ENCODE measurements around the gene SLCO6A1.

SLCO6A1 gene

DNA sequence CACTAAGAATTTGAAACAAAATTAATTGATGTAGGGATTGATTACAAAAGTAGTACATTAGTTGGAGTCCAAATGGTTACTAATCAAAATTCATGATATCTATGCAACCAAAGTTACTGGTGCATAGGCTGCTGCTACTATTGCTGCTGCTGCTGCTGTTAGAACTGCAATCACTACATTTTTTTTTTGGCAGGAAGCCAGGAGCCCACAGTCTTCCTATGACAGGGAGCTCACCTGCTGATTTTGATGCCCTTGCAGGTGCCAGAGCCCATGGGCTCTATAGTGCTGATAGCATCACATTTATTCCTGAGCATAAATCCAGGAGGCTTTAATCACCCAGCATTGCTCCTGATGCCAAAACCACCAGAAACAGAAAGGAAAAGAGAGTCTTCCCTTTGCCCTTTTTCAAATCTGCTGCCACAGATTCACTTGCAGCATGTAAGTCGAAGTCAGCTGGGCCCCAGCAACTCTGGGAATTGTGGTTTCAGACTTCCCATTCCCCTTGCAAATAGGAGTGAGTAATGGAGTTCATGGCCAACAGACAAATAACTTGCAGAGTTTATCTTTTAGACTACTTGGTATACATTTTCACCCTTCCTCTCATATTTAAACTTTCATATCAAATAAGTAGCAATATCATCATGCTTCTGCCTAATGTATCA lies 17.6 kb downstream of the SLCO6A1 start:
- in situ Hi-C loops (cut with HindIII; ENCODE audit: low sequenced_read_pairs): no loop called here

DNA sequence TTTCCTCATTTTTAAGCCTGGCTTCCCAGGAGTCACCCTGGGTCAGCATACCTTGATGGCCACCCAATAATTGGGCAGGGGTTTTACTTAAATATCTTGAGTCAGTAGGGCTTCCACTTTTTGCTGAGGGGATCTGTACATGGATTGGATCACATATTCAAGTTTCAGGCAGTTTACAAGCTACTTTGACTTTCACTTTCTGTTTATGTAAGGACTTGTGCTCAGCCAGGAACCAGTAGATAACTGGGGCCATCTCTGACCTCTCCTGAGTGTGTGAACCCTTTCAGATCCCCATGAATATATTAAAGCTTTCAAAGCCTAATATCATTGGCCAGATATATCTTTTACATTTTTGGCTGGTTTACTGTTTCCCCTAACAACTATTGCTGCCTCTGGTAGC lies 45.1 kb downstream of the SLCO6A1 start:
- in situ Hi-C loops (cut with HindIII; ENCODE audit: low sequenced_read_pairs): no loop called here

GRCh38 chr5:102451082-102451481 lies 47.7 kb downstream of the SLCO6A1 start:
- in situ Hi-C loops (cut with HindIII; ENCODE audit: low sequenced_read_pairs): no loop called here

GRCh38 chr5:102450313-102450990 lies 48.3 kb downstream of the SLCO6A1 start:
- in situ Hi-C loops (cut with HindIII; ENCODE audit: low sequenced_read_pairs): no loop called here

DNA sequence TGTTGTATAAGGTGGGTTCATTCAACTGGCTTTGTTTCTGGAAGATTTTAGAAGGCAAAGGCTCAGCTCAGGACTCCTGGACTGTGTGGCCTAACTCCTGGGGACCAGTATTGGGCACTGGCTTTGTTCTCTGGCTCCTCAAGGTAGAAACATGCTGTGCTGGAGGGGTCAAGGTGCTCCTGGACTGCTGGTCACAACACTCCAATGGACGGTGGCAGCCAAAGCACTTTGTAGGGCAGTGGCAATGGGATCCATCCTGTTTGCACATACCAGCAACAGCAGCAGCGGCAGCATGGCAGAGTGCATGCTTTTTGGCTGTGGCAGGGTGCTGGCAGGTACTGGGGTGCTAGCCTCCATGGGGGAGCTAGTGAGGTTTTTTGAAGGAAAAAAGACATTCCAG lies 65.3 kb downstream of the SLCO6A1 start:
- in situ Hi-C loops (cut with HindIII; ENCODE audit: low sequenced_read_pairs): no loop called here

- in situ Hi-C loops (cut with HindIII; ENCODE audit: low sequenced_read_pairs): no loop called here
These were observed 77.2 kb downstream of the SLCO6A1 start for GRCh38 chr5:102421647-102422046.

DNA sequence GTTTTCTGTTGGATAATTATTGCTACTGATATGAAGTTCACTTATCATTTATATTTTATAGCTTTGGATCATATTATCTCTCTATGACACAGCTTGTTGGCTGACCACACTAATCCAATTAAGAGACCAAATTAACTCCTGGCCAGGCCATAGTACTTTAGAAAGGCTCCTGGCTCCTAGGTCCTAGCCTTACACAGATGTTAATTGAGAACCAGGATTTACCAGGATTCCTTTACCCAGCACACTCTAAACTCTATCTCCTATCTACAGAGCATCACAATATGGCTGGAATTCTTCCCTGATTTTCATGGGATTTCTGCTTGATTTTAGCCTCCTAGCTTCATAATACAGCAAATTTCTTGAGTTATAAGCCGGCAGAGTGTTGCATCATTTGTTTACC lies 80.3 kb downstream of the SLCO6A1 start:
- in situ Hi-C loops (cut with HindIII; ENCODE audit: low sequenced_read_pairs): no loop called here

GRCh38 chr5:102414448-102414847 lies 84.4 kb downstream of the SLCO6A1 start:
- in situ Hi-C loops (cut with HindIII; ENCODE audit: low sequenced_read_pairs): no loop called here

GRCh38 chr5:102388235-102388634 lies 110.6 kb downstream of the SLCO6A1 start:
- in situ Hi-C loops (cut with HindIII; ENCODE audit: low sequenced_read_pairs): no loop called here

GRCh38 chr5:102385365-102385764 lies 113.4 kb downstream of the SLCO6A1 start:
- in situ Hi-C loops (cut with HindIII; ENCODE audit: low sequenced_read_pairs): no loop called here

- in situ Hi-C loops (cut with HindIII; ENCODE audit: low sequenced_read_pairs): no loop called here
These were observed 118.6 kb downstream of the SLCO6A1 start for GRCh38 chr5:102380174-102380573.

GRCh38 chr5:102375876-102376275 lies 122.9 kb downstream of the SLCO6A1 start:
- in situ Hi-C loops (cut with HindIII; ENCODE audit: low sequenced_read_pairs): no loop called here

- in situ Hi-C loops (cut with HindIII; ENCODE audit: low sequenced_read_pairs): no loop called here
These were observed 123.5 kb downstream of the SLCO6A1 start for GRCh38 chr5:102375272-102375671.

GRCh38 chr5:102368392-102368791 lies 130.4 kb downstream of the SLCO6A1 start:
- in situ Hi-C loops (cut with HindIII; ENCODE audit: low sequenced_read_pairs): no loop called here

- in situ Hi-C loops (cut with HindIII; ENCODE audit: low sequenced_read_pairs): no loop called here
These were observed 157.0 kb downstream of the SLCO6A1 start for GRCh38 chr5:102341681-102342288.

- in situ Hi-C loops (cut with HindIII; ENCODE audit: low sequenced_read_pairs): no loop called here
These were observed 174.1 kb downstream of the SLCO6A1 start for GRCh38 chr5:102324714-102325113.
